ENCODE data around the gene MAST1.
"Not testable (repeated sequence)": the region's sequence is repeated elsewhere in the genome, so short reads cannot be mapped to it uniquely, and the experiment has no call there.

Gene MAST1

GRCh38 chr19:12801466-12802266, 36.6 kb upstream of the MAST1 start, which contains the start of the genes PRDX2 and THSD8:
TSS of gene PRDX2 (minus strand) at chr19:12801800. CDS start at chr19:12801261, 539 bp downstream.
TSS of gene THSD8 (plus strand) at chr19:12802069. CDS start at chr19:12802072, 3 bp downstream.
- no peak for DNase-seq

GRCh38 chr19:12802267-12803106, 35.8 kb upstream of the MAST1 start:
- no peak for DNase-seq

GRCh38 chr19:12804051-12804450, 34.3 kb upstream of the MAST1 start:
- no peak for DNase-seq

- no peak for DNase-seq
Observed at GRCh38 chr19:12806242-12807081, 31.9 kb upstream of the MAST1 start, which contains the start of gene RNASEH2A. TSS of gene RNASEH2A (plus strand) at chr19:12806584. CDS start at chr19:12806674, 90 bp downstream.

- no peak for DNase-seq
Observed at GRCh38 chr19:12815088-12815487, 23.2 kb upstream of the MAST1 start.

- not testable (repeated sequence) for DNase-seq
Observed at GRCh38 chr19:12817188-12817587, 21.1 kb upstream of the MAST1 start.

GRCh38 chr19:12817810-12818209, 20.5 kb upstream of the MAST1 start:
- DNase-seq: not testable (repeated sequence)

- no peak for DNase-seq
Observed at GRCh38 chr19:12821761-12822160, 16.6 kb upstream of the MAST1 start.

- no peak for DNase-seq
Observed at GRCh38 chr19:12825254-12826131, 12.8 kb upstream of the MAST1 start.

GRCh38 chr19:12828494-12828893, 9.8 kb upstream of the MAST1 start:
- DNase-seq: no peak

GRCh38 chr19:12833418-12833737, 4.9 kb upstream of the MAST1 start:
- DNase-seq: no peak

GRCh38 chr19:12833738-12834565, 4.4 kb upstream of the MAST1 start:
- no peak for DNase-seq

GRCh38 chr19:12834566-12834943, 3.8 kb upstream of the MAST1 start, which contains the start of gene RTBDN:
TSS of gene RTBDN (minus strand) at chr19:12834579. CDS start at chr19:12829979, 4,600 bp downstream.
- no peak for DNase-seq

- DNase-seq: no peak
Observed at GRCh38 chr19:12834976-12835757, 3.1 kb upstream of the MAST1 start.

- no peak for DNase-seq
Observed at GRCh38 chr19:12836529-12836863, 1.8 kb upstream of the MAST1 start.

GRCh38 chr19:12837225-12837624, 1.1 kb upstream of the MAST1 start:
- no peak for DNase-seq

- no peak for DNase-seq
Observed at GRCh38 chr19:12838886-12839756, 806 bp downstream of the MAST1 start.

GRCh38 chr19:12840091-12841079, 2.1 kb downstream of the MAST1 start:
- no peak for DNase-seq

Data from cortex of kidney (tissue), 1 donor.